Cardiac muscle cell (in vitro differentiated cells and primary cell): ENCODE results near the gene GPRIN2. TPM values are rescaled to one million over a fixed set of nuclear protein-coding genes. Genes with fewer than 3 reads are reported as not detected.

Experiments used
- DNase-seq, 2 donors: peaks; one replicate each; pipeline versions ENCODE4 v3.0.0 to v3.0.0-alpha.2; 2010 to 2017; ENCODE audit warnings: low read depth in 1 of 2, low spot score in 1 of 2
- H3K27ac ChIP-seq: fragments of 200-600 bp; sonication (generic); 2 replicates; pipeline ENCODE4 v1.5.1; 2016
- H3K27me3 ChIP-seq: fragments of 200-600 bp; sonication (generic); 2 replicates; pipeline ENCODE4 v1.6.0; 2016; ENCODE audit warnings: control low read depth
- H3K36me3 ChIP-seq: fragments of 200-600 bp; sonication (generic); 2 replicates; pipeline ENCODE4 v1.5.1; 2016; ENCODE audit warnings: control low read depth
- H3K4me1 ChIP-seq: fragments of 200-600 bp; sonication (generic); 2 replicates; pipeline ENCODE4 v1.8.1; 2017; ENCODE audit warnings: low read depth, mild to moderate bottlenecking, mixed run types
- H3K4me3 ChIP-seq: fragments of 200-600 bp; sonication (generic); 2 replicates; pipeline ENCODE4 v1.5.1; 2016; ENCODE audit warnings: mild to moderate bottlenecking
- H3K9me3 ChIP-seq: fragments of 200-600 bp; sonication (generic); 2 replicates; pipeline ENCODE4 v1.5.1; 2017; ENCODE audit warnings: low read depth, mild to moderate bottlenecking, control low read depth
- CTCF ChIP-seq: IDR thresholded peaks from 2 replicates; pipeline ENCODE4 v1.5.1; 2012; ENCODE audit warnings: low read depth, mild to moderate bottlenecking, low read length
- polyA plus RNA-seq: library from polyadenylated mRNA; unstranded; fragments of >200 nt; fragmentation: Nextera tagmentation; extraction: Ambion mirVana; gene quantifications from 2 replicates; pipeline ENCODE4 v1.2.1, GENCODE V29; 2016
- total RNA-seq: library from RNA; depleted of rRNA; stranded (reverse); fragments of >200 nt; gene quantifications from 2 replicates; pipeline ENCODE4 v1.2.3, GENCODE V29; 2016

Gene GPRIN2
- total and polyA plus RNA-seq, 2 experiments from 2014 or later, result 3.3 to 9.1 TPM

GRCh38 chr10:46560952-46561351 is 4.5 kb upstream of the GPRIN2 start:
- Histone ChIP-seq H3K9me3 (no peaks in the 10 kb centered on the region), H3K27ac (no peak overlapping the region), H3K4me1 (no peaks in the 10 kb centered on the region), H3K4me3 (no peak overlapping the region), H3K36me3 (no peaks in the 10 kb centered on the region), H3K27me3 (peaks cover 54% of the 10 kb centered on the region)
- TF ChIP-seq CTCF, result no peak
- no peak for DNase-seq

- Histone ChIP-seq H3K27me3 (peaks cover 59% of the 10 kb centered on the region), H3K4me1 (no peaks in the 10 kb centered on the region), H3K36me3 (no peaks in the 10 kb centered on the region), H3K9me3 (no peaks in the 10 kb centered on the region), H3K4me3 (no peak overlapping the region), H3K27ac (no peak overlapping the region)
- DNase-seq, result no peak
- TF ChIP-seq CTCF, result no peak
Measured at GRCh38 chr10:46560381-46560780, 3.9 kb upstream of the GPRIN2 start.

- Histone ChIP-seq H3K4me3 (no peak overlapping the region), H3K4me1 (no peaks in the 10 kb centered on the region), H3K27me3 (peaks cover 67% of the 10 kb centered on the region), H3K36me3 (no peaks in the 10 kb centered on the region), H3K27ac (no peak overlapping the region), H3K9me3 (no peaks in the 10 kb centered on the region)
- TF ChIP-seq CTCF, result no peak
- DNase-seq, result no peak
Measured at GRCh38 chr10:46559231-46559671, 2.8 kb upstream of the GPRIN2 start.

- DNase-seq, result no peak
- Histone ChIP-seq H3K9me3 (no peaks in the 10 kb centered on the region), H3K27ac (no peak overlapping the region), H3K4me3 (no peak overlapping the region), H3K4me1 (no peaks in the 10 kb centered on the region), H3K36me3 (no peaks in the 10 kb centered on the region), H3K27me3 (peaks cover 67% of the 10 kb centered on the region)
- TF ChIP-seq CTCF, result no peak
Measured at GRCh38 chr10:46558392-46559185, 2.1 kb upstream of the GPRIN2 start.

GRCh38 chr10:46558122-46558391 is 1.6 kb upstream of the GPRIN2 start:
- H3K36me3 ChIP-seq, result no peaks in the 10 kb centered on the region
- H3K4me3 ChIP-seq, result no peak overlapping the region
- no peaks in the 10 kb centered on the region for H3K9me3 ChIP-seq
- no peak for TF ChIP-seq CTCF
- no peak overlapping the region for H3K27ac ChIP-seq
- peaks cover 67% of the 10 kb centered on the region for H3K27me3 ChIP-seq
- no peaks in the 10 kb centered on the region for H3K4me1 ChIP-seq
- DNase-seq, result no peak
